Measurements from ENCODE around the gene ZNF610. TPM values are rescaled to one million over a fixed set of nuclear protein-coding genes. Genes with fewer than 3 reads are reported as not detected.
"Not testable (repeated sequence)": the region's sequence is repeated elsewhere in the genome, so short reads cannot be mapped to it uniquely, and the experiment has no call there.

ZNF610 gene
- total RNA-seq, 1 donor from 2014 or later, result not detected

DNA sequence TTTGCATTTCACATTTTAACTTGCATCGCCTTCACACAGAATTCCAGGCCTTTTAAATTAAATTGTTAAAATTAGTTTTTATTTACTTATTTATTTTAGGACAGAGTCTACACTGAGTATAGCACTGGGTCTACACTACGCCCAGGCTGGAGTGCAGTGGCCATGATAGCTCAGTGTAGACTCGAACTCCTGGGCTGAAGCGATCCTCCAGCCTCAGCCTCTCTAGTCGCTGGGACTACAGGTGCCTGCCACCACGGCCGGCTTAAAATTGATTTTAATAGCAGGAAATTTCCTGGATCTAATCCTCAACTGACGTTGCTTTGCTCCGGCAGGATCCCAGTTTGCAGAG lies 301 bp upstream of the ZNF610 start:
- DNase-seq (ENCODE audit: low spot score in 2 of 2), result no peak
- TF ChIP-seq, protein P1, sequence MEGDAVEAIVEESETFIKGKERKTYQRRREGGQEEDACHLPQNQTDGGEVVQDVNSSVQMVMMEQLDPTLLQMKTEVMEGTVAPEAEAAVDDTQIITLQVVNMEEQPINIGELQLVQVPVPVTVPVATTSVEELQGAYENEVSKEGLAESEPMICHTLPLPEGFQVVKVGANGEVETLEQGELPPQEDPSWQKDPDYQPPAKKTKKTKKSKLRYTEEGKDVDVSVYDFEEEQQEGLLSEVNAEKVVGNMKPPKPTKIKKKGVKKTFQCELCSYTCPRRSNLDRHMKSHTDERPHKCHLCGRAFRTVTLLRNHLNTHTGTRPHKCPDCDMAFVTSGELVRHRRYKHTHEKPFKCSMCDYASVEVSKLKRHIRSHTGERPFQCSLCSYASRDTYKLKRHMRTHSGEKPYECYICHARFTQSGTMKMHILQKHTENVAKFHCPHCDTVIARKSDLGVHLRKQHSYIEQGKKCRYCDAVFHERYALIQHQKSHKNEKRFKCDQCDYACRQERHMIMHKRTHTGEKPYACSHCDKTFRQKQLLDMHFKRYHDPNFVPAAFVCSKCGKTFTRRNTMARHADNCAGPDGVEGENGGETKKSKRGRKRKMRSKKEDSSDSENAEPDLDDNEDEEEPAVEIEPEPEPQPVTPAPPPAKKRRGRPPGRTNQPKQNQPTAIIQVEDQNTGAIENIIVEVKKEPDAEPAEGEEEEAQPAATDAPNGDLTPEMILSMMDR (IDR thresholded peaks at IDR 0.05), result no peak
- no peaks in the 10 kb centered on the region for H3K27me3 ChIP-seq
- peak overlapping the region; percentile 67 for H3K4me3 ChIP-seq
- no peaks in the 10 kb centered on the region for H3K36me3 ChIP-seq
- H3K27ac ChIP-seq, result peak overlapping the region; percentile 67 to 84
- intact Hi-C loops (cut with DNase I), result loop anchor here (2.0 kb wide), 1 partner anchor 33 kb away; the partner anchor contains the start of gene ZNF880
- peaks cover 0 to 4% of the 10 kb centered on the region in 2 donors for H3K4me1 ChIP-seq
- H3K9me3 ChIP-seq, result peaks cover 36% of the 10 kb centered on the region in 2 donors

DNA sequence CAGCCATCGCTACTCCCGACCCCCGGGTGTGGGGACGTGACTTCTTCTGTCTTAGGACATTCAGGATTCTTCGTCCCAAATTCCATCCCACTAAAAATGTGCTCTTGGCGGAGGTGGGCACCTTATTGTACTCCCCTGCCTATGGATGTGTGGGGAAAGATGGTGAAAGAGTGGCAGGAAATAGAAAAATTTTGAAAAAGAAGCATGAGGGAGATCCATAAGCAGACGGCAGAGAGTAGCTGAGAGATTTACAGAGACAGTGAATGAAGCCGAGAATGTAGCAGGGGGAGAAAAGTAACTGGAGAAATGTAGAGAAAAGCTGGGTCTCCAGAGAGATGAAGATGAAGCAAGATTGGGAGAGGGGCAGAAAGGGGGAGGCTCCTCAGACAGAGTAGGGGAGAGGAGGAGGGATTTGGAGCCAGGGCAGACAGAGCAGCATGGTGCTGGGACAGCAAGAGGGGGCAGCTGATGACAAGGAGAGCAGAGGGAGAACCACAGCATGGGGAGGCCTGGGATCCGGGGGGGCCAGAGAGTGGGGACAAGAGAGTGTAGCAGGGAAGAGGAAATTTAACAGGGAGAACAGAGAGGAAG lies 843 bp downstream of the ZNF610 start:
- Histone ChIP-seq H3K4me1 (peaks cover 0 to 4% of the 10 kb centered on the region in 2 donors), H3K9me3 (peaks cover 25 to 28% of the 10 kb centered on the region in 2 donors), H3K4me3 (peak overlapping the region; percentile 67), H3K36me3 (no peaks in the 10 kb centered on the region), H3K27me3 (no peaks in the 10 kb centered on the region), H3K27ac (peak overlapping the region; percentile 67 to 84)
- DNase-seq (ENCODE audit: low spot score in 2 of 2), result no peak
- intact Hi-C loops (cut with DNase I), result loop anchor here (2.0 kb wide), 1 partner anchor 32 kb away; the partner anchor contains the start of gene ZNF880
- TF ChIP-seq, protein P1 (IDR thresholded peaks at IDR 0.05), result no peak

DNA sequence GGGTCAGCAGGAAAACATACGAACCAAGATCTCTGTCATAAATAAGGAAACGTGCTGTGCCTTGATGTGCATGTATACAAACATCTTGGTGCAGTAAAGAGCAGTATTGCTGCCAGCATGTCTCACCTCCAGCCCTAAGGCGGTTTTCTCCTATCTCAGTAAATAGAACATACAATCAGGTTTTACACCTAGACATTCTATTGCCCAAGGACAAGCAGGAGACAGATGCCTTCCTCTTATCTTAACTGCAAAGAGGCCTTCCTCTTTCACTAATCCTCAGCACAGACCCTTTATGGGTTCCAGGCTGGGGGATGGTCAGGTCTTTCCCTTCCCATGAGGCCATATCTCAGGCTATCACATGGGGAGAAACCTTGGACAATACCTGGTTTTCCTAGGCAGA lies 3.0 kb downstream of the ZNF610 start:
- DNase-seq (ENCODE audit: low spot score in 2 of 2); H3K36me3 ChIP-seq; H3K4me3 ChIP-seq; H3K27ac ChIP-seq; H3K27me3 ChIP-seq; H3K9me3 ChIP-seq; H3K4me1 ChIP-seq; intact Hi-C loops (cut with DNase I): not testable (repeated sequence)

DNA sequence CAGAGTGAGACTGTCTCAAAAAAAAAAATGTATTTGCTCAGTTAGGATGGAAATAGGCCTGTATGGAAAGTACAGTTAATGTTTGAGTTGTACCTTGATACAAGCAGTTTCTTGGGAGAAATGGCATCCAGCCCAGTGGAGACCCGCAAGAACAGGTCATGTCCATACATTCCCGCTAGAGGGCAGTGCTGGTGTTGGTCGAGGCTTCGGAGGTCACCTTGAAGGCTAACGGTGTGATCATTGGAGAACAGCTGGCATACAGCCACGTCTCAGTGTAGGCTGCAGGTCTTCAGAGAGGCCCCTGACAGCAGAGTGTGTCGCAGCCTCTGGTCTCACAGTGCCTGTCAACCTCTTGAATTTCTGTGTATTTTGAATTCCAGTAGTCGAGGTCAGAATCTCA lies 7.5 kb downstream of the ZNF610 start:
- intact Hi-C loops (cut with DNase I), result no loop called here
- TF ChIP-seq, protein P1 (IDR thresholded peaks at IDR 0.05), result peak; percentile 28 to 52 (median 34)
- no peaks in the 10 kb centered on the region for H3K4me1 ChIP-seq
- DNase-seq (ENCODE audit: low spot score in 2 of 2), result peak in 1 of 2 donors; percentile 67
- H3K36me3 ChIP-seq, result peaks cover 4 to 6% of the 10 kb centered on the region in 2 donors
- no peak overlapping the region for H3K27ac ChIP-seq
- H3K27me3 ChIP-seq, result no peaks in the 10 kb centered on the region
- no peak overlapping the region for H3K4me3 ChIP-seq
- no peaks in the 10 kb centered on the region for H3K9me3 ChIP-seq

DNA sequence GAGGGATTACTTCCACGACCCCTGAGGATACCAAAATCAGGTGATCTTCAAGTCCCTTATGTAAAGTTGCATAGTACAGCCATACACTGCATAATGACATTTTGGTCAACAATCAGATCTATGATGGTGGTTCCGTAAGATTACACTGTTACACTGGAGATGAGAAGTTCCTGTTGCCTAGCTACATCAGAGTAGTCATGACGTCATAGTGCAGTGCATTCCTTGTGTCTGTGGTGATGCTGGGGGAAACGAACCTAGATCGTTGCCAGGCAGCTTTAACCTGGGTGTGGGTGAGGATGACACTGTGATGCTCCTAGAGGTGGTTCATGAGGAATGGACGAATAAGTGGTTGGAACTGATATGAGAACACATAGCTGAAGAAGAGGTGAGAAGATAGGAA lies 9.1 kb downstream of the ZNF610 start:
- TF ChIP-seq, protein P1 (IDR thresholded peaks at IDR 0.05), result no peak
- Histone ChIP-seq H3K27ac (no peak overlapping the region), H3K4me3 (no peak overlapping the region), H3K9me3 (no peaks in the 10 kb centered on the region), H3K27me3 (no peaks in the 10 kb centered on the region), H3K36me3 (peaks cover 12 to 20% of the 10 kb centered on the region in 2 donors), H3K4me1 (no peaks in the 10 kb centered on the region)
- no peak for DNase-seq (ENCODE audit: low spot score in 2 of 2)
- intact Hi-C loops (cut with DNase I), result no loop called here

DNA sequence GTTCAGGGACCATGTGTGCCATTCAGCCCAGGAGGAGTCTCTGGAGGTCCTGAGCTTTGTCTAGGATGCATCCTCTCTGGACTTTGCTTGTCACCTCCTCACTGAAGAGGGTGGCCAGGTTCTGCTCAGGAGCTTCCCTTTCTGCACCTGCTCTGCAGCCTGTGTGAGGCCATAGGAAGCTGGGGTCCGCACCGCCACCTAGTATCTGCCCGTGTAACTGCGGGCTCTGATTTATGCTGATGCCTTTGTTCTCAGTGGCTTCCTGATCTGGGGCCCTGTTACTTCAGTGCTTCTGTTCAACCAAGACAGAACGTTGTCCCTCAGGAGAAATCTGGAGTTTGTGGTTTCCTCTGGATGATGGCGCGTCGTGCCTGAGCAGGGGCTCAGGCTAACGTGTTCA lies 15.5 kb downstream of the ZNF610 start:
- H3K4me3 ChIP-seq, result no peak overlapping the region
- peaks cover 0 to 22% of the 10 kb centered on the region in 2 donors for H3K9me3 ChIP-seq
- intact Hi-C loops (cut with DNase I), result no loop called here
- no peak overlapping the region for H3K27ac ChIP-seq
- TF ChIP-seq, protein P1 (IDR thresholded peaks at IDR 0.05), result no peak
- H3K4me1 ChIP-seq, result no peaks in the 10 kb centered on the region
- peaks cover 36 to 60% of the 10 kb centered on the region in 2 donors for H3K36me3 ChIP-seq
- H3K27me3 ChIP-seq, result no peaks in the 10 kb centered on the region
- DNase-seq (ENCODE audit: low spot score in 2 of 2), result no peak

All from ascending aorta (tissue), 2 donors.